Muscle layer of colon (tissue), 2 donors: ENCODE results near the gene ERCC1.

Source experiments
- H3K27ac ChIP-seq: one replicate; pipeline ENCODE4 v1.7.0; 2013; ENCODE audit warnings: low read depth, mild to moderate bottlenecking, low read length, moderate library complexity
- H3K27me3 ChIP-seq, 2 donors: one replicate each; pipeline ENCODE4 v1.7.0; 2013; ENCODE audit warnings: low read length in 2 of 2, mild to moderate bottlenecking in 2 of 2; ENCODE audit not compliant: insufficient read depth in 2 of 2, control insufficient read depth in 1 of 2
- H3K36me3 ChIP-seq: one replicate; pipeline ENCODE4 v1.7.0; 2013; ENCODE audit warnings: mild to moderate bottlenecking, low read length; ENCODE audit not compliant: insufficient read depth
- H3K4me1 ChIP-seq: one replicate; pipeline ENCODE4 v1.7.0; 2013; ENCODE audit warnings: mild to moderate bottlenecking, low read length; ENCODE audit not compliant: insufficient read depth
- H3K4me3 ChIP-seq, 2 donors: one replicate each; pipeline ENCODE4 v1.7.0; 2013; ENCODE audit warnings: low read length in 2 of 2, low read depth in 1 of 2, mild to moderate bottlenecking in 1 of 2, moderate library complexity in 1 of 2
- H3K9ac ChIP-seq: one replicate; pipeline ENCODE4 v1.7.0; 2013; ENCODE audit warnings: low read length
- H3K9me3 ChIP-seq: one replicate; pipeline ENCODE4 v1.7.0; 2013; ENCODE audit warnings: mild to moderate bottlenecking, low read length
- donor health status: abdominal sarcoma.
- donor health status: Adenocarcinoma of cecum.

Gene ERCC1

GRCh38 chr19:45451131-45451849 lies 27.6 kb upstream of the ERCC1 start:
- H3K4me1 ChIP-seq: peaks cover 27% of the 10 kb centered on the region
- H3K9ac ChIP-seq: peak overlapping the region; percentile 95
- peak overlapping the region; percentile 81 for H3K27ac ChIP-seq
- no peaks in the 10 kb centered on the region for H3K27me3 ChIP-seq
- H3K36me3 ChIP-seq: no peaks in the 10 kb centered on the region
- H3K9me3 ChIP-seq: no peaks in the 10 kb centered on the region
- peak overlapping the region; percentile 55 to 82 for H3K4me3 ChIP-seq

- peak overlapping the region; percentile 47 to 52 for H3K4me3 ChIP-seq
- no peaks in the 10 kb centered on the region for H3K36me3 ChIP-seq
- H3K4me1 ChIP-seq: peaks cover 15% of the 10 kb centered on the region
- no peaks in the 10 kb centered on the region for H3K27me3 ChIP-seq
- no peaks in the 10 kb centered on the region for H3K9me3 ChIP-seq
- peak overlapping the region; percentile 1 for H3K9ac ChIP-seq
- H3K27ac ChIP-seq: no peak overlapping the region
These were observed 26.3 kb upstream of the ERCC1 start for GRCh38 chr19:45450012-45450333.

- H3K4me1 ChIP-seq: peaks cover 19% of the 10 kb centered on the region
- H3K27me3 ChIP-seq: no peaks in the 10 kb centered on the region
- no peak overlapping the region for H3K9ac ChIP-seq
- peak overlapping the region; percentile 3 for H3K27ac ChIP-seq
- H3K9me3 ChIP-seq: no peaks in the 10 kb centered on the region
- no peak overlapping the region for H3K4me3 ChIP-seq
- no peaks in the 10 kb centered on the region for H3K36me3 ChIP-seq
These were observed 25.2 kb upstream of the ERCC1 start for GRCh38 chr19:45448887-45449299.

- peaks cover 19% of the 10 kb centered on the region for H3K4me1 ChIP-seq
- no peaks in the 10 kb centered on the region for H3K9me3 ChIP-seq
- no peaks in the 10 kb centered on the region for H3K36me3 ChIP-seq
- no peak overlapping the region for H3K9ac ChIP-seq
- H3K27ac ChIP-seq: peak overlapping the region; percentile 3
- H3K4me3 ChIP-seq: no peak overlapping the region
- no peaks in the 10 kb centered on the region for H3K27me3 ChIP-seq
These were observed 24.7 kb upstream of the ERCC1 start for GRCh38 chr19:45448425-45448756.

- H3K27ac ChIP-seq: no peak overlapping the region
- H3K9ac ChIP-seq: no peak overlapping the region
- no peak overlapping the region for H3K4me3 ChIP-seq
- no peaks in the 10 kb centered on the region for H3K9me3 ChIP-seq
- no peaks in the 10 kb centered on the region for H3K36me3 ChIP-seq
- H3K4me1 ChIP-seq: peaks cover 26% of the 10 kb centered on the region
- H3K27me3 ChIP-seq: no peaks in the 10 kb centered on the region
These were observed 23.2 kb upstream of the ERCC1 start for GRCh38 chr19:45446944-45447343.

GRCh38 chr19:45446295-45446694 lies 22.6 kb upstream of the ERCC1 start:
- Histone ChIP-seq H3K9me3 (no peaks in the 10 kb centered on the region), H3K36me3 (no peaks in the 10 kb centered on the region), H3K27ac (no peak overlapping the region), H3K4me3 (no peak overlapping the region), H3K9ac (no peak overlapping the region), H3K27me3 (no peaks in the 10 kb centered on the region), H3K4me1 (peaks cover 26% of the 10 kb centered on the region)

DNA sequence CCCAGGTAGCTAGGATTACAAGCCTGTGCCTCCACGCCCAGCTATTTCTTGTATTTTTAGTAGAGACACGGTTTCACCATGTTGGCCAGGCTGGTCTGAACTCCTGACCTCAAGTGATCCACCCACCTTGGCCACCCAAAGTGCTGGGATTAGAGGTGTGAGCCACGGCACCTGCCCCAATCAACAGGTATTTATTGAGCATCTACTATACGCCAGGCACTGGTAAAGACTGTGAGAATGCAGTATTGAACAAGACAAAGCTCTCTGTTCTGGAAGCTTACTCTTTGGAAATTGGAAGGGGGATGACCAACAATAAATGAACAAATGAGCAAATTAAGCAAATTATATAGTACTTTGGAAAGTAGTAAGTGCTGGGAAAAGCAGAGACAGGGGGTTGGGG lies 21.4 kb upstream of the ERCC1 start:
- H3K27me3 ChIP-seq: no peaks in the 10 kb centered on the region
- peaks cover 27% of the 10 kb centered on the region for H3K4me1 ChIP-seq
- no peak overlapping the region for H3K27ac ChIP-seq
- H3K9ac ChIP-seq: no peak overlapping the region
- no peaks in the 10 kb centered on the region for H3K36me3 ChIP-seq
- no peak overlapping the region for H3K4me3 ChIP-seq
- H3K9me3 ChIP-seq: no peaks in the 10 kb centered on the region

DNA sequence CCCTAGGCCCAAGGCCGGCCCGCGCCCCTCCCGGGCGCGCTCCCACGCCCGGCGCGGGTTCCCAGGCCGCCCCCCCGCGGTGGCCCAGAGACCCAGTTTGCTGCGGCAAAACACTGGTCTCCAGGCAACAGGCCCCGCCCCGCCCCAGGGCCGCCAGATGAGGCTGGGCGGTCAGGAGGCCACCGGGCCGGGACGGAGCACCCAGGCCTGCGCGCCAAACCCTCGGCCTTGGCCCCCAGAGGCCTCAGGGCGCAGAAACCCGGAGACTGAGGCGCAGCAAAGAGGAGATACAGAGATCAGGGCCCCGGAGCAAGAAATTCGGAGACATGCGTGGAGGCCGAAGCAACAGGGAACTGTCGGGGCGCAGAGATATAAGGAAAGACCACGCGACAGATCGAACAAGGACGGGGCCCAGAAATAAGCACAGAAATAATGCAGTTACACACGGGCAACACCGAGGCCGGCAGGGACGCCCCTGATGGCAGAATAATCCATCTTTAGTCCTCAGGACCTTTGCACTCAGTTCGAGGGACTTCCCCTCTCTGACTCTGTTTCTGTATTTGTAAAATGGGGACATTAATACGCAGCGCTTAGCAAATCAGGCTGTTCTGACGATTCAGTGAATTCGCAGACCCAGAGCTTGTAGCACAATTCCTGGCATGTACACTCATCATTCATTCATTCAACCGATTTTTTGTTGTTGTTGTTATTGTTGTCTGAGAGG lies 20.8 kb upstream of the ERCC1 start:
- H3K27me3 ChIP-seq: no peaks in the 10 kb centered on the region
- H3K4me1 ChIP-seq: peaks cover 25% of the 10 kb centered on the region
- peak overlapping the region in 1 of 2 donors; percentile 48 for H3K4me3 ChIP-seq
- H3K9me3 ChIP-seq: no peaks in the 10 kb centered on the region
- no peaks in the 10 kb centered on the region for H3K36me3 ChIP-seq
- peak overlapping the region; percentile 74 for H3K27ac ChIP-seq
- H3K9ac ChIP-seq: peak overlapping the region; percentile 55

GRCh38 chr19:45443462-45444317 lies 20.0 kb upstream of the ERCC1 start:
- Histone ChIP-seq H3K4me1 (peaks cover 20% of the 10 kb centered on the region), H3K9me3 (no peaks in the 10 kb centered on the region), H3K9ac (peak overlapping the region; percentile 44), H3K36me3 (no peaks in the 10 kb centered on the region), H3K27me3 (no peaks in the 10 kb centered on the region), H3K27ac (peak overlapping the region; percentile 63), H3K4me3 (peak overlapping the region in 1 of 2 donors; percentile 58)

DNA sequence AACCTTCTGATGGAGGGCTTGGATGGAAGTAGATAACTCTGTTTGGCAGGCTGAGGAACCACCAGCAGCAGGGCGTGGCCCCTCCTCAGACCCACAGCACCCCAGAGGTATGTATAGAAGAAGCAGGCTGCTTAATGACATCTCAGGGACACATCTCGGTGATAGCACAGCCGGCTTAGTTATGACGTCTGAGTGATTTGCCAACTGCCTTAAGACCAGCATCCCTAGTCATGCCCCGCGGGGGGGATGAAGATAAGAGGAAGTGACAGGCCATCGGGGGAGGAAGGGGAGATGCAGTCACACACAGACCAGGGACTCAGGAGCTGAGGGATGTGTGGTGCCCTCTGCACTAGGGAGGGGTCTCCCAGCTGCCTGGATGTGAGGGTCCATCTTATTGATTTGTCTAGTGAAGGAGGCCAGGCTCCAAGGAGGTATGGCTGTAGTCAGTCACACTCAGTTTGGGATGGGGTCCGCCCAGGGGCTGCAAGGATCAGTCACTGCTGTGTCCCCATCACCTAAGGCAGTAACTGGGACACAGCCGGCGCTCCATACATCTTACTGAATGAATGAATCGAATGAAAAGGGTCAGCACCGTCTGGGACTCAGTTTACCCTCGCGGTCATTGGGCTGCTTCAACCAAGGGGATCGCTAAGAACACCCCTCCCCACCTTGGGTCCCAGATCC lies 19.2 kb upstream of the ERCC1 start:
- peaks cover 19% of the 10 kb centered on the region for H3K4me1 ChIP-seq
- peak overlapping the region; percentile 44 for H3K9ac ChIP-seq
- H3K27me3 ChIP-seq: no peaks in the 10 kb centered on the region
- no peak overlapping the region for H3K27ac ChIP-seq
- peak overlapping the region in 1 of 2 donors; percentile 58 for H3K4me3 ChIP-seq
- no peaks in the 10 kb centered on the region for H3K36me3 ChIP-seq
- H3K9me3 ChIP-seq: no peaks in the 10 kb centered on the region

GRCh38 chr19:45442408-45442777 lies 18.7 kb upstream of the ERCC1 start:
- no peak overlapping the region for H3K4me3 ChIP-seq
- no peak overlapping the region for H3K9ac ChIP-seq
- no peak overlapping the region for H3K27ac ChIP-seq

More at GRCh38 chr19:45442408-45442777, 18.7 kb upstream of the ERCC1 start:
- Histone ChIP-seq H3K36me3 (no peaks in the 10 kb centered on the region), H3K4me1 (peaks cover 19% of the 10 kb centered on the region), H3K27me3 (no peaks in the 10 kb centered on the region), H3K9me3 (no peaks in the 10 kb centered on the region)
